NCI-H2227 (cell line): ENCODE measurements around the gene TAS2R1.
"Not testable (repeated sequence)": the region's sequence is repeated elsewhere in the genome, so short reads cannot be mapped to it uniquely, and the experiment has no call there.

Experiments
- DNase-seq: peaks from one replicate; lab custom pipeline; 2025; ENCODE audit not compliant: unreplicated experiment; lab: John Stamatoyannopoulos, UW

Gene TAS2R1

DNA sequence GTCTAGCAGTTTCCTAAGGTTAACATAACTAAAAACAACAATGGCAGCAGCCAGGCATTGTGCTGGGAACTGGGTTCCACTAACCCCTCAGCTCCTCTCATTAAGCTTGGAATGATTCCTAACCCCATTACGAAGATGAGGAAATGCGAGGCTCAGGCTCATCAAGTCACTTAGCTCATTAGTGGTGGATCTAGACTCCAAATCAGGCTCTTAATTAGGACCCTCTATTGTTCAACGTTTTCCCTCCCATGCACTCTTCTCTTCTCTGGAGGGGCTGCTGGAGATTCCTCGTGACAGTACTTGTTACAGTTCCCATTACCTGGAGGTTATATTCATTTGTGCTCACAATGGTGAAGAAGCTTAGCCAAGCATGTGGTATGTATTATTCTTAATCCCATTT lies 6.5 kb downstream of the TAS2R1 start:
- no peak for DNase-seq

- no peak for DNase-seq
These were observed 7.2 kb downstream of the TAS2R1 start for GRCh38 chr5:9622971-9623421.

GRCh38 chr5:9621379-9621903 lies 8.7 kb downstream of the TAS2R1 start:
- no peak for DNase-seq

DNA sequence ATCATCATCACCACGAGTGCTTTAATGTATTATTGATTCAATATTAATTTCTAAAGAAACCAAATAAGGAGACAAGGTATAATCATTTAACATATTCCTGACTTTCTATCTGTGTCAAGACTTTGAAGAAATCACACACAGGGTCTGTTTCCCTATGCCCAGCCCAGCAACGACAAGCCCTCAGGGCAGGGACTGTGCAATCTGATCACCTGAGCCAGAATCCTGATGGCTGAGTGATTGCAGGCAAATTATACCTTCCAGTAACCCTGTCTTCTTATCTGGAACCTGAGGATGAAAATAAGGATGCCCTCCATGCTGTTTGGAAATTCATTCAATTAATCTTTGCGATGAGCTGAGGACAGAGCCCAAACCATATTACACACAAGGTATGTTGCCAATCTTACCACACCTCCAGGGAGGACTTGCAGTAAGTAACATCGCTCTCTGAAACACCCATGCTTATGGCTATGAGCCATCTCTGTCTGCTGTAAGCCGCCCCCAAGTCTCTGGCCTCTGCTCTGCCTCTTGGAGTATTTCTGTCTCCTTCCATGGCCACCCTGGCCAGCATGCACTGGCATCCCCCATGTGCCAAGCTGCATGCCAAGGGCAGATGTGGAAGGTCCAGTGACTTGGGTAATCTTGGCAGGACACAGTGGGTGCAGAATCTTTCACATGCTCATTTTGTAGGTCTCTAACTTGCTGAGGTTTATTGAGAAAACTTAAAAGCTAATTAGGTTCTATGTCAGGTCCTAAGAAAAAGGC lies 10.6 kb downstream of the TAS2R1 start:
- no peak for DNase-seq

DNA sequence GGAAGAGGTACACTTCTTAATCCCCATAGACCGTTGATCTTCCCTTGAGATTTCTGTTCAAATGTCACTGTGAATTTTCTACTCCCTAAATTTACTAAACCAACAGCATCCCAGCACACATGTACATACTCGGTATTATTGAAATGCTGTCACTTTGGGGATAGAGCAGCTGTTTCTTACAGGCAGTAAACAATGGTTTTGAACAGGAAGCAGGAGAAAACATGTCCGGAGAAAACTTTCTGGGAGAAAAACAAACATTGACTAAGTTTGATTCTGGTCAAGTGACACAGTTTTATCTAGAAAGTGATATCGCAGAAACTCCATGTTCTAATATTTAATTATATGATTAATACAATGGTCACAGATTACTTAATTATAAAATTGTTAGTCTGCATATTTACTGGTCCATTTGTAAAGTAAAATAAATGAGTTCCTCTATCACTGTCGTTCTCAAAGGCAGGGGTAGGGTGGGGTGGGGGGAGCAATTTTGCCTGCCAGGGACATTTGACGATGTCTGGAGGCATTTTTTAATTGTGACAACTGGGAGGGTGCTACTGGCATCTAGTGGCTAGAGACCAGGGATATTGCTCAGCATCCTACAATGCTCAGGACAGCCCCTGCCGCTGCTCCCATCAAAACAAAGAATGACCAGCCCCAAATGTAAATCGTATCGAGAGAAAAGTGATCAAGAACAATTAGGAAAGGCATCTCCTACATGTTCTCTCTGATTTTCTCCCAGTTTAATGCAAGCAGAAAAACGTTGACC lies 12.2 kb downstream of the TAS2R1 start:
- DNase-seq = no peak

GRCh38 chr5:9617221-9617620 lies 12.9 kb downstream of the TAS2R1 start:
- no peak for DNase-seq

GRCh38 chr5:9615331-9615730 lies 14.8 kb downstream of the TAS2R1 start:
- DNase-seq = no peak

DNA sequence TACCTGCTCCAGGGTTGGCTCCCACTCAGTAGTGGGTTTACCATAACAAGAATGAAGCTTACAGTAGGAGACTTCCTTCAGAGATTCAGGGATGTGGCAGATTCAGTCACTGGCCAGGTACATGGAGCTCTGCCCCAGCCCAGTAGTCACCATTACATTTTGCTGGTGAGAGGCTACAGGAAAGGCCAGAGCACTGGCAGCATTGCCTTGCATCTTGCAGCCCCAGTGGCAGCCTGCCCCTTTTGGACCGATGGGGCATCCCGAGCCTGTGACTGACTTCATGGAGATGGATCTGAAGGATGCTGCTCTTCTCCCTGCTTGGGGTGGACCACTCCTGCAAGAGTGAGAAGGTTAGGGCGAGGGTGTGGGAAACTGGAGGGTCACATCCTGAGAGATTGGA lies 16.8 kb downstream of the TAS2R1 start:
- DNase-seq = no peak

- DNase-seq = no peak
These were observed 19.2 kb downstream of the TAS2R1 start for GRCh38 chr5:9610969-9611368.

GRCh38 chr5:9610364-9610763 lies 19.8 kb downstream of the TAS2R1 start:
- DNase-seq = no peak

GRCh38 chr5:9608093-9608492 lies 22.1 kb downstream of the TAS2R1 start:
- no peak for DNase-seq

GRCh38 chr5:9605041-9605838 lies 24.9 kb downstream of the TAS2R1 start:
- no peak for DNase-seq

GRCh38 chr5:9604416-9604815 lies 25.7 kb downstream of the TAS2R1 start:
- DNase-seq = no peak

DNA sequence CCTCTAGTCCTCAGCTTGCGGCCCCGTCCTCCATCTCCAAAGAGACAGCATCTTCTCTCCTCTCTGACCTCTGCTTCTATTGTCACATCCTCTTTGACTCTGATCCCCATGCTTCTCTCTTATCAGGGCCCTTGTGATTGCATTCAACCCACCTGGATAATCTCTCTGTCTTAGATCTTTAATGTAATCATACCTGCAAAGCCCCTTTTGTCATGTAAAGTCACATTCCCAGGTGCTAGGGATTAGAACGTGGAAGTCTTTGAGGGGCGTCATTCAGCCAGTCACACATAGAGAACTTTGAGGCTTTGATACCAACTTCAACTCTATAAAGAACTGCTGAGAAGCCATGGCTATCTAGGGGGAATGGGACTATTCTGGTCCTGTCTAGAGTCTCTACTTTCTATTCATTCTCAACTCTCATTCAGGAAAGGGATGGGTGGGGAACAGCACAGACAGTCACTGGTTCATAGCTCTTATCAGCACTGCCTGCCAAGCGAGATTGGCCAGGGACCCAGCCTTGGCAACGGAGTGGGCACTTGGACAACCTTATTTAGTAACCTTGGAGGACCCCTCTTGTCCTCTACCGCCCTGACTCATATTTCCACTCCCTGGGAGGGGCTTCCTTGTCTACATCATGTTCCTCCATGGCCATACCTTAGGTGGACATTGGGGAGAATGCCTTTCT lies 29.0 kb downstream of the TAS2R1 start:
- DNase-seq = no peak

GRCh38 chr5:9599391-9599790 lies 30.8 kb downstream of the TAS2R1 start:
- DNase-seq = no peak

- not testable (repeated sequence) for DNase-seq
These were observed 31.8 kb downstream of the TAS2R1 start for GRCh38 chr5:9598329-9598728.

DNA sequence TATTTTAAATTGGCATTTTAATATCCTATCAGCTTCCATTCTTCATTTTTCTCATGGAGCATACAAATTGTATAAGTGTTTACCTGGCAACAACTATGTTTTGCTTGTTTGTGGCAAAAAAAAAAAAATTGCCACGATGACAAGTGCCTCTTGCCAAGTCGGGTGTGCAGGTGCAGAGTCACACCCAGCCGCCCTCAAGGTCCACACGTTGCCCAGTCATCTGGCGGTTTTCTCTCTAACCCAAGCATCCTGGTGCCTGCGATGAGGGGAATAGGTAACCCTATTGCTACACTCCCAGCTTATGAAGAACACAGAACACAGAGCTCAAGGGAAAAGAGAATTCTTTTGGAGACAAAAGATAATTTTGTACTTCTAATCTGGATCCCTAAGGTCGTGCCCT lies 32.8 kb downstream of the TAS2R1 start:
- not testable (repeated sequence) for DNase-seq

DNA sequence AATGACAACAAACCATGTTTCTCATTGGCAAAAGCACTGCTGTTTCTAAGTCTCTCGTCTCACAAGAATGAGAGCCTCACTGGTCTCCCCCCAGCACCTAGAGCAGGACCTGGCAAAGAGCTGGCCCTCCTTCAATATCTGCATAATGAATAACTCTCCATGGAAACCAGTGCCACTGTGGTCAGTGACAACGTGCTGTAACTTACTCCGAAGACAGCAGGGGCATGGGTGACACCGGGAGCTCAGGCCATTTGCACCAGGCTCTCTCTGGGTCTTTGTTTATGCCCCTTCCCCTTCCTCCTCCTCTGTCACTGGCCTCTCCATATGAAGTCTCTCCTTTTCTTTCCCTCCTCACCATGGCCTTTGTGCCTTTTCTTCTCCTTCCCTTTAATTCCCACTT lies 33.3 kb downstream of the TAS2R1 start:
- no peak for DNase-seq

DNA sequence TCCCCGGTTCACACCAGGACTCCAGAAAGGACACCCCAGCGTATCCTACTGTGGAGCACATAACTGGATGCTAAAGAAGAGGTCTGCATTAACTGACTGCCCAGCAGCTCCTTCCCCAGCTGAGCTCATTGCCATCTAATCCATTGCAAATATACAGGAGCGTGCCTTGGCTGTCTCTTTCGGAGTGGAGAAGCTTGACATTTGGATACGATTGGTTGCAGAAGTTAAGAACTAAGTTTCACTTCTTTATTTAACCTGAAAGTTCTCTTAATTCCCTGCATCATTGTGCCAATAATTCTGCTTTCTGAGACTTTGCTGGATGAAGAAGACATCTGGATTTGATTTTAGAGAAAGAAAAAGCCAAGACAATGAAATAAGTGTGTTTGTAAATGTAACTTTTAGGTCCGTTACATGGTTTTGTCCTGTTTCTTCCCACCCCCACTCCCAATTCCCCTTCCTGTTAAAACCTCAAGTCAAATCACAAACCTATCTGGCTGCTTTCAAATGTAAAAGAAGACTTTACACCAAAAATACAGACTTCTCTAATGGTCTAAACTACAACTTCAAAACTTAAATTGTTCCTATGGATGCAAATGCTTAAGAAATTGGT lies 33.9 kb downstream of the TAS2R1 start:
- no peak for DNase-seq

DNA sequence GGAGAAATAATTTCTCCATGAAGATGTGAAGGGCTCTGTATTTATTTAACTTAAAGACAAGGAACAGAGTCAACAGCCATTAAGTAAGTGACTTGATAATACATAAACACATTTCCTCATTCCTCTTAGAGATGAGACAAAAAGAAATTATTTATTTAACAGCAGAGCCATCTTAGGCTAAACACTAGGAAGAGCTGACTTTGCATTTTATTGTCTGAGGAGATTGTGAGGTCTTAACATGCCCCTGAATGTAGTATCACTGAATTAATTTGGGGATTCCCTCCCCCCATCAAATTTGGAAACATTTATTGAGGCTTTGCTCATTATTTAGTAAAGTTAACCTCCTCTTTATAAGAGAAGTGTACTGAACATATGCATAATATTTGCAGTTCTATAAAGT lies 35.2 kb downstream of the TAS2R1 start:
- no peak for DNase-seq
